AG04449 (cell line): ENCODE measurements around the gene MAST4.

ENCODE experiments used
- CTCF ChIA-PET: fragments of 350-600 bp; formaldehyde crosslinking; extraction: SDS; loops from one replicate; lab custom pipeline; 2021; ENCODE audit warnings: antibody characterized with exemption; lab: Yijun Ruan, JAX
- POLR2A ChIA-PET: fragments of 400-600, 350-600 bp; formaldehyde crosslinking; extraction: SDS; loops from one replicate; lab custom pipeline; 2020; ENCODE audit warnings: antibody characterized with exemption, inconsistent platforms; lab: Yijun Ruan, JAX
- DNase-seq: peaks from one replicate; pipeline ENCODE4 v3.0.0-alpha.2; 2010; ENCODE audit warnings: low read depth, low spot score
- H3K4me3 ChIP-seq: 2 replicates; pipeline ENCODE4 v1.5.1; 2011; ENCODE audit warnings: low read depth, mild to moderate bottlenecking, control low read depth, low read length
- TF ChIP-seq, protein P1 (sequence below): IDR thresholded peaks from one replicate; pipeline ENCODE4 v1.5.1; 2011; ENCODE audit warnings: mild to moderate bottlenecking, moderate library complexity, low read length, control low read depth, inconsistent platforms; ENCODE audit not compliant: insufficient read depth; ENCODE audit errors: missing control alignments

Gene MAST4

DNA sequence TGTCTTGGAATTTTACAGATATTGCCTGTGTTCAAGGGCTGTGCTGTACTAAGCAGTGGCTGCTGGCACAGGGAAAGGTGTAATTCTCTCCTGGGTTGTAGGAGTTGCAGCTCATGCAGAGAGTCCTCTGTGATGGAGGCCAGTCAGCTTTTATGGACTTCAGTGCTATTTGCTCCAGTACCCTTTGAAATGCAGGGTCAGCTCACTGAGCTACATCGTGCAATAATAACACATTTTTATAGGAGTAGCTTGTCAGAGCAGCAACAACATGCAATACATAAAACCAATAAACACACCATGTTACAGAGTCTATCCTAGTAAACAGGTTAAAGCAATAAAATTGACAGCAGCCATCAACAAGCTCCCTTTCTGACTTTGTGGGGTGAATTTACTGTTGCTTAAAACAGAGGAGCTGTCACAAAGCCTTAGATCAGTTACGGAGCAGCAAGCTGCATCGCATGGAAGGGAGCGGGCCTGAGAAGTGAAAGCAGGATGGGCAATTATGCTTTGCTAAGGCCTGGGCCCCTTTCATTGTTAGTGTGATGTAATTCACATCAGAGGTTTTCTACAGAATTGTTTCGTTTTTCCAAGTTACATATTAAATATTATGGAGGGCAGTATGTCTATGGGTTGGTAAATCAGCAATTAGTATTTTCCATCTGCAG, 583.6 kb downstream of the MAST4 start:
- DNase-seq = no peak
- H3K4me3 ChIP-seq = no peak overlapping the region
- TF ChIP-seq, protein P1, sequence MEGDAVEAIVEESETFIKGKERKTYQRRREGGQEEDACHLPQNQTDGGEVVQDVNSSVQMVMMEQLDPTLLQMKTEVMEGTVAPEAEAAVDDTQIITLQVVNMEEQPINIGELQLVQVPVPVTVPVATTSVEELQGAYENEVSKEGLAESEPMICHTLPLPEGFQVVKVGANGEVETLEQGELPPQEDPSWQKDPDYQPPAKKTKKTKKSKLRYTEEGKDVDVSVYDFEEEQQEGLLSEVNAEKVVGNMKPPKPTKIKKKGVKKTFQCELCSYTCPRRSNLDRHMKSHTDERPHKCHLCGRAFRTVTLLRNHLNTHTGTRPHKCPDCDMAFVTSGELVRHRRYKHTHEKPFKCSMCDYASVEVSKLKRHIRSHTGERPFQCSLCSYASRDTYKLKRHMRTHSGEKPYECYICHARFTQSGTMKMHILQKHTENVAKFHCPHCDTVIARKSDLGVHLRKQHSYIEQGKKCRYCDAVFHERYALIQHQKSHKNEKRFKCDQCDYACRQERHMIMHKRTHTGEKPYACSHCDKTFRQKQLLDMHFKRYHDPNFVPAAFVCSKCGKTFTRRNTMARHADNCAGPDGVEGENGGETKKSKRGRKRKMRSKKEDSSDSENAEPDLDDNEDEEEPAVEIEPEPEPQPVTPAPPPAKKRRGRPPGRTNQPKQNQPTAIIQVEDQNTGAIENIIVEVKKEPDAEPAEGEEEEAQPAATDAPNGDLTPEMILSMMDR = no peak
- CTCF ChIA-PET = interaction anchor here (0.5 to 1.6 kb wide), 4 partner anchors 14 to 1073 kb away, joined by 3 to 4 read pairs (median 3); no protein-coding TSS in a partner anchor
- POLR2A ChIA-PET = no interaction called here

DNA sequence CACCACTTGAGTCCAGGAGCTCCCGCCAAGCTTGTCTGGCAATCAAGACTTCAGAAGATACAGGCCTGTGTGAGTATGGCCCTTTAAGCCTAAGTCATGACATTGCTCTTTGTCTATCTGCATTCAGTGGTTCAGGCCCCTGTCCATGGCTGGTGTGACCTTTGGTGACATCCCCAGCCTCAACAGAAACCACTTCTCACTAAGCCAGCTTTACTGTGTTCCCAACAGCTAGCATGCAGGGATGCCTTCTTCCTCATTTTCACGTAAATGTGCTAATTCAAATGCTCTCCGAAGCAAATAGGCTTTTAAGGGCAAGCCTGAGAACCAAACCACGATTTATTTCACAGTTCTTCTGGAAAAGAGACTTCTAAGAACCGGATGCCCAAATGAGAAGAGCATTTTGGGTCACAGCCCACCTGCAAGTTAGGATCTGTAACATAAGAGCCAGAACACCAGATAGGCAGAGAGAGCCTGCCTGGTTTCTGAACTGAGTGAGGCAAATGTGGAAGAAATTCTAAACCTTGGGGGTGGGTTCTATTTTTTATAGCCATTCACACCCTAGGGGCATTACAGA, 585.5 kb downstream of the MAST4 start:
- no peak for DNase-seq
- ChIA-PET POLR2A (no interaction called here), CTCF (interaction anchor here (0.7 to 1.2 kb wide), 3 partner anchors 14 to 27 kb away, joined by 3 read pairs; no protein-coding TSS in a partner anchor)
- H3K4me3 ChIP-seq = no peak overlapping the region
- TF ChIP-seq, protein P1 = no peak

DNA sequence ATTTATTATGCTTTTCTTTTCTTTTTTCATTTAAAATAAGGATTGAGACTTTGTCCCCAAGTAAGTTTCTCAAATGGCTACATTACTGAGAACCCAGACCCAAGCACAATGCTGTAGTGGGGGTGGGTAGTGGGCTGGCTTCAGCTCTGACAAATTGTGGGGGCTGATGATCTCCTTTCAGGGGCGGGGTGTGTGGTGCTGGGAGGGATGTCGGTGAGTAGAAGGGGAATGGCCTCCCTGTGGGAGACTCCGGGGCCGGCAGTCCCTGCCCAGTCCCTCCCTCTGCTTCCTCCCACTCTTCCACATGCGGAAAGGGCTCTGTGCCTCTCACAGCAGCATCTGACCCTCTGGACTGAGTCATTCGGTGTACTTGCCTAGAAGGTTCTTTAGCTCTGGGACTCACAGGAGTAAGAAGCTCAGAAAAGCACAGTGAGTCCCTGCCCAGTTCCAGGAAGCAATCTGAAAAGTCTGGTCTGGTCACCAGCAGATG, 586.2 kb downstream of the MAST4 start:
- POLR2A ChIA-PET = no interaction called here
- CTCF ChIA-PET = interaction anchor here (0.7 to 1.3 kb wide), 3 partner anchors 17 to 27 kb away, joined by 3 read pairs; no protein-coding TSS in a partner anchor
- TF ChIP-seq, protein P1 = no peak
- peak; percentile 24 for DNase-seq
- no peak overlapping the region for H3K4me3 ChIP-seq

DNA sequence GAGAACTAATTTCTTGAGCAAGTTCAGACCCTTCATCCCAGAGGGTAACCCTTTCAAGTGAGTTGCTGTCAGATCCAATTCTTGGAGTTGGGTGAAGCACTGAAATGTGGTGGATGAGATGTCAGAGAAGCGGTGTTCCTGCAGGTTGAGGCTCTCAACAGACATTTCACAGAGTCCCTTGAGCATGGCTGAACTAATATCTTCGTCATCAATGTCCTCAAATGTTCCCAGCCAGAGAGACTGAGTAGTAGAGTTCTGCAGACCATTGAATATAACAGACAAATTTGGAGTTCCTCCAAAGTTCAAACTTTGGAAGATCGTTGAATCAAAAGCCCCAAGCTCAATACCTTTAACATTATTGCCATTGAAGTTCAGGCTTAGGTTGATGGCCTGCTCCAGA, 587.7 kb downstream of the MAST4 start:
- no peak for DNase-seq
- TF ChIP-seq, protein P1 = no peak
- no peak overlapping the region for H3K4me3 ChIP-seq
- ChIA-PET POLR2A (no interaction called here), CTCF (interaction anchor here (1.0 kb wide), 1 partner anchor 25 kb away, joined by 3 read pairs; no protein-coding TSS in a partner anchor)

DNA sequence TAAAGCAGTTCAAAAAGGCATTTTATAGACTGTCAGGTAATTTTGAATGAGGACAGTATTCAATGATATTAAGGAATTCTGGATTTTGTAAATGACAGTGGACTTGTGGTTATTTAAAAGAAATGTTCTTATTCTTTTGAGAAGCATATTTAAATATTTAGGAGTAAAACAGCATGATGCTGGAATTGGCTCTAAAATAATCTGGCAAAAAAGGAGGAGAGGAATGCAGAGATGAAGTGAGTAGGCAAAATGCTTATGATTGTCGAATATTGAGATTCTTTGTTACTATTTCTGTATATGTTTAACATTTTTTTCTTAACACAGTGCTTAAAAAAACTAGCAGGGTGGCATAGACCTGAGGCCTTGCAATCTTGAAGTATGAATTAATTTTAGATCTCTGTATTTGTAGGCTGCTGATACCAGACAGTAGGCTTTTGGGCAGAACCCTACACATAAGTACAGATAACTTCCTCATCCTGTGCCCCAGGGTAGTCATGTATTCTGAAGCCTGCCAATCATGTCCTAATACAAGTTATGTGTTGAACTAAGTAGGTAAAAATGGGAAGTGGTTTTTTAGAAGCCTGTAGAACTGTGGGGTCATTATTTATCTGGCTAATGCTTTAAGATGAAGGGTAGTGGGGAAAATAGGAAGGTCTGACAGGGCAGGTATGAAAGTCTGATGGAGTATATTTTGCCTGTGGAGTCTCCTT, 591.0 kb downstream of the MAST4 start:
- DNase-seq = no peak
- ChIA-PET POLR2A (no interaction called here), CTCF (no interaction called here)
- TF ChIP-seq, protein P1 = no peak
- H3K4me3 ChIP-seq = no peak overlapping the region
